Stomach (tissue), 4 donors: ENCODE measurements around the gene SLFN13.
"Not testable (repeated sequence)": the region's sequence is repeated elsewhere in the genome, so short reads cannot be mapped to it uniquely, and the experiment has no call there.

Experiments used
- CTCF ChIP-seq, 7 experiments: fragments of 450-650 bp in 4 of 7; fragments of 200-600 bp in 3 of 7; sonication (generic) in 3 of 7; IDR thresholded peaks; one replicate each; pipeline ENCODE4 v1.5.1; 2016 to 2019; ENCODE audit warnings: antibody characterized with exemption in 7 of 7, control low read depth in 2 of 7, mild to moderate bottlenecking in 1 of 7
- EP300 ChIP-seq: sonication (generic); formaldehyde crosslinking; IDR thresholded peaks from one replicate; pipeline ENCODE4 v1.6.1; 2017; ENCODE audit warnings: antibody characterized with exemption
- POLR2AphosphoS5 ChIP-seq, 3 donors: sonication (generic); formaldehyde crosslinking; IDR thresholded peaks; one replicate each; pipeline ENCODE4 v1.6.1; 2016; ENCODE audit warnings: antibody characterized with exemption in 3 of 3

GRCh38 chr17:35454035-35454434 lies 5.5 kb upstream of the SLFN13 start:
- not testable (repeated sequence) for TF ChIP-seq POLR2AphosphoS5 (IDR thresholded peaks at IDR 0.05); CTCF (IDR thresholded peaks at IDR 0.05); EP300
